COLO668 (cell line): ENCODE results near the gene EHHADH.
"Not testable (repeated sequence)": the region's sequence is repeated elsewhere in the genome, so short reads cannot be mapped to it uniquely, and the experiment has no call there.

Source experiments
- DNase-seq: peaks from one replicate; lab custom pipeline; 2025; ENCODE audit not compliant: unreplicated experiment; lab: John Stamatoyannopoulos, UW

Gene EHHADH

GRCh38 chr3:185253645-185254410, at the start of gene EHHADH:
EHHADH (minus strand) TSS chr3:185254049; CDS start chr3:185254022, 27 bp downstream.
- DNase-seq: peak; percentile 68

DNA sequence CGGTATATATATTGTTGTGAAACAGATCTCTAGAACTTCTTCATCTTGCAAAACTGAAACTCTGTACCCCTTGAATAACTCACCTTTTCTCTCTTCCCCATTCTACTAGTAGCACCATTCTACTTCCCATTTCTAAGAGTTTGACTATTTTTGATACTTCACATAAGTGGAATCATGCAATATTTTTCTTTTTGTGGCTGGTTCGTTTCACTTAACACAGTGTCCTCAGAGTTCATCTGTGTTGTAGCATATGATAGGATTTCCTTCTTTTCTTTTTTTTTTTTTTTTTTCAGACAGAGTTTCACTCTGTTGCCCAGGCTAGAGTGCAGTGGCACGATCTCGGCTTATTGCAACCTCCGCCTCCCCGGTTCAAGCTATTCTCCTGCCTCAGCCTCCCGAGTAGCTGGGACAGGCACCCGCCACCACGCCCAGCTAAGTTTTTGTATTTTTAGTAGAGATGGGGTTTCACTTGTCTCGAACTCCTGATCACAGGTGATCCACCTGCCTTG, 46.1 kb upstream of the EHHADH start:
- not testable (repeated sequence) for DNase-seq

DNA sequence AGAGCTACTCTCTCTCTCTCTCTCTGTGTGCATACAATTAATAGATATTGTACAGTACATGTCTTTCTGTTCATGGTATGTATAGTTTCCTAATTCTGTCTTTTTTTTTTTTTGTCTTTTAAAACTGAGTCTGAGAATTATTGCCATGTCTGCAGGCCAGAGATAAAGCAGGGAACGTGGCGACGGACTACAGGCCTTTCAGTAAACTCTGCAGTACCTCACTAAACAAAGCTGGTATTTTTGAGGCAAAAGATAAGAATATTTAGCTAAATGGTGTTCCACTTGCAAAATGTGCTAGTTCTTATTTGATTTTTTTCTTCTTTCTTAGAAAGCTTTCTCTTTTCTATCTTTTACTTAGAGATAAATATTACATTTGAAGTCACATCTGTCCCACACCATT, 44.0 kb upstream of the EHHADH start:
- no peak for DNase-seq

GRCh38 chr3:185292238-185292637, 38.4 kb upstream of the EHHADH start:
- no peak for DNase-seq

DNA sequence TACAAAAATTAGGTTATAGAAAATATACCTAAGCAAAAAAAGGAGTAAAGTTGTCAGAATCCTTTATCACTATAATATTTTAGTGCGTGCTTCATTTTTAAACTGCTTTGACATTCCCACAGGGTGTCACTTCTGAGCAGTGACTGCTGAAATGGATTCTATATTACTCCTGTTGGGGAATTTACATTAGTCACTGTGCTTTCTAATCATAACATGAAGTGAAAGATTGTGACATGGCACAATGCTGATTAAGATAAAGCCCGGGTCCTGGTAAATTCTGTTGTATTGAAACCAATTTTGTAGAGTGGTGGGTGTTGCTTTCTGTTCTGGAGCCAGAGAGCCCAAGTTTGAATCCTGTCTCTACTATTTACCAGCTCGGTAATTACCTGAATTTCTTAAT, 36.4 kb upstream of the EHHADH start:
- DNase-seq: no peak

- DNase-seq: no peak
Observed at GRCh38 chr3:185283374-185283935, 29.6 kb upstream of the EHHADH start.

DNA sequence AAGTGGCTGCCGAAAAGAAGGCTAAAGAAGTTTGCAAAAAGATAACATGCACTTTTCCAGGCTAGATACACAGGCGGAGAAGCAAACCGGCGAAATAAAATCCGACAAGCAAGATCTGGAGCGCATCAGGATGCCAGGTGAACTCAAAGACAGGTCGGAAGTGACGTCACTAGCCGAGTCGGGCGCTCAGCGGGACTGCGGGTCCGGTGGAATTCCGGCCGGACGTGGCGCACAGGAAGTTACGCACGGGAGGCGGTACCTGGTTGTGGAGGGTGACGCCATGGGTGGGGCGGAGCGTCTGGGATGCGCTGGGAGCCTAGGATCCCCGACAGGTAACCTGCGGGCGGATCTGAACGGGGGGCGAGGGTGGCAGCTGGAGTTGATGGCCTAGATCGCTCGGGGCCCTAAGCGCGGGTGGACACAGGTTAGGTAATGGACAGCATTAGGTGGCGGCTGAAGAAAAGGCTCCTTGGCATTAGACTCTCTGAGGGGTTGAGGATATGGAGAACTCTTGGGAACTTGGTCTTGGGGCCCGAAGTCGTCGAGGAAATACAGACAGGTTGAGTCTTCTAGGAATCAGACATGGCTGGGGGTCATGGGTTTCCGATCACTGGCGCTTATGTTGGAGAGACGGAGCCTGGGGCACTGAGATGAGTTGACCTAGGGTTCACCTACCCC, 29.0 kb upstream of the EHHADH start:
- DNase-seq: peak; percentile 95

GRCh38 chr3:185280572-185281365, 26.9 kb upstream of the EHHADH start:
- no peak for DNase-seq

- no peak for DNase-seq
Observed at GRCh38 chr3:185279587-185280138, 25.8 kb upstream of the EHHADH start.

DNA sequence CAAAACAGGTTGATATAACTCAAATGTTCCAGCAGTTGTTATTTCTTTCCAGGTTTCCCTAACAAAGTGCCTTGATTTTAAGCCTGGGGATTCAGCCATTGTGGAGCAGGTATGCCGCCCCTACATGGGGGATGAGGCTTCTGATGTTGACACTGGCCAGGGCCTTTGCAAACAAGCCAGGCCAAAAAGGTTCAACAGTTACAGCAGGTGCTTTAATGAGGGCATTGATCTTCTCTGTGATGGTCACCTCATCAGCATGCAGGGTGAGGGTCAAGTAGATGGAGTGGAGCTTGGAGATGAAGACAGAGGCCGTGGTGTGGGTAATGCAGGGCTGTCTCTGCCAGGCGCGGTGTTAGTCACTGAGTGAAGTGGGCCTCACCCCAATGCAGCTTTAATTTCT, 22.6 kb upstream of the EHHADH start:
- DNase-seq: no peak

GRCh38 chr3:185272033-185272432, 18.2 kb upstream of the EHHADH start:
- DNase-seq: no peak

DNA sequence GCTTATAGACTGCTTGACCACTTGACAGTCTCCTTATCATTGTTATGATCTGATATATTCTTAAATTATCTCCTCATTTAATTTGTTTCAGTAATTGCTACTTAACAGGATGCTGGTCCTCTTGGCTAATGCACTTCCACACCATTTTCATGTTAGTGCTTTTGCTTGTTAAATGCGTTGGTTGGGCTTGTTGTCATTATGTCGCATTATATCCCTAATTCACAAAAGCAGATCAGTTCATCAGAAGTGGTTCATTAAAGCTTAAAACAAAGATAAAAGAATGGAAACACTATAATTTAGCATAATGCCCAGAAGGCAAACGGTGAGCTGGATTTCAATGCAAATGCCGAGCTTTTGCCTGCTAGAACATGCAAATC, 17.1 kb upstream of the EHHADH start:
- no peak for DNase-seq

GRCh38 chr3:185270262-185270955, 16.6 kb upstream of the EHHADH start:
- DNase-seq: no peak

DNA sequence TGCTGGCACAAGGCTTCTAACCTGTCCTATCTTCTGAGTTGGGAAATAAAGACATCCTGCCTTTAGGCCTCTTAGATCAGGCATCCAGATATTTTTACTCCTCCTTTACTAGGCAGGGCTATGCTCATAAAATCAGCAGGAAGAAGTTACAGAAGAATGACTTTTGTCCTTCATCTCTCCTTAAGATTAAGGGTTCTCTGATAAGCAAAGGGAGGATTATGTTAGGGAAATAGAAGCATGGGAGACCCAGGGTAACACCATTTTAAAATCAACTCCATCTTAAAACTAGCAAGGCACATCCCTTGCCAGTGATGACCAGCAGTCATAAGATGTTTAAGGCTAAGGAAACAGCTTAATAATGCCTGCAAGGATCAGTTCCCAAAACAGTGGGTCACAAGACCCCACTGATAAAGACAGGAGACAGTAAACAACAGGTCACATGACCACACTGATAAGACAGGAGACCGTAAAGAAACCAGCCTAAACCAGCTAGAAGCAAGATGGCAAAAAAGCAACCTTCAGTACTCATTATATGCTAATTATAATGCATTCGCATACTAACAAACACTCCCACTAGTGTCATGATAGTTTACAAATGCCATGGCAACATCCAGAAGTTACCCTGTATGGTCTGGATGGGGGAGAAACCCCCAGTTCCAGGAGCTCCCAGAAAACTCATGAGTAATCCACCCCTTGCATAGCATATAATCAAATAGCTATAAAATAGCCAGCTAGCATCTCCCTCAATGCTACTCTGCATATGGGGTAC, 14.5 kb upstream of the EHHADH start:
- no peak for DNase-seq

- no peak for DNase-seq
Observed at GRCh38 chr3:185267193-185267592, 13.3 kb upstream of the EHHADH start.

DNA sequence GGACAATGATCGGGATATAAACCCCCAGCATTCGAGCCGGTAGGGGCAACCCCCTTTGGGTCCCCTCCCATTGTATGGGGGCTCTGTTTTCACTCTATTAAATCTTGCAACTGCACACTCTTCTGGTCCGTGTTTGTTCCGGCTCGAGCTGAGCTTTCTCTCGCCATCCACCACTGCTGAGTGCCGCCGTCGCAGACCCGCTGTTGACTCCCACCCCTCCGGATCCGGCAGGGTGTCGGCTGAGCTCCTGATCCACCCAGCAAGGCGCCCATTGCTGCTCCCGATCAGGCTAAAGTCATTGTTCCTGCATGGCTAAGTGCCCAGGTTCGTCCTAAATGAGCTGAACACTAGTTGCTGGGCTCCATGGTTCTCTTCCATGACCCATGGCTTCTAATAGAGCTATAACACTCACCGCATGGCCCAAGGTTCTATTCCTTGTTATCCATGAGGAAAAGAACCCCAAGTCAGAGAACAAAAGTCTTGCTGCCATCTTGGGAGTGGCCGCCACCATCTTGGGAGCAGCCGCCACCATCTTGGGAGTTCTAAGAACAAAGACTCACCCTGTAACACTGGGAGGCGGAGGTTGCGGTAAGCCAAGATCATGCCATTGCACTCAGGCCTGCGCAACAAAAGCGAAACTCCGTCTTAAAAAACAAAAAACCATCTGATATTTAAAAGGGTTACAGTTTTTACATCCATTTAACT, 11.2 kb upstream of the EHHADH start:
- no peak for DNase-seq

DNA sequence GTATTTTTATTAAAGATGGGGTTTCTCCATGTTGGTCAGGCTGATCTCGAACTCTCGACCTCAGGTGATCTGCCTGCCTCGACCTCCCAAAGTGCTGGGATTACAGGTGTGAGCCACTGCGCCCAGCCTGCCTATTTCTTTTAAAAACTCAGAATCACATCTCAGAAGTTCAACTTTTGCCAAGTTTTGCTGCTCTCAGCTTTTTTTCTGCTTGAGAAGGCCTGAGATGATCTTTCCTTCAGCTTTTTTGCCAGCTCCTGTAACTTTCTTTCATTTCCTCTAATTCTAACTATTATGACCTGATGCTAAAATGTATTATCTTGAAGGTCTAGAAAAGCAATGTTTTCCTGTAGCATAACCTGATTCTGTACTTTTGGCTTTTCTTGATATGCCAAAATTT, 9.6 kb upstream of the EHHADH start:
- DNase-seq: no peak

DNA sequence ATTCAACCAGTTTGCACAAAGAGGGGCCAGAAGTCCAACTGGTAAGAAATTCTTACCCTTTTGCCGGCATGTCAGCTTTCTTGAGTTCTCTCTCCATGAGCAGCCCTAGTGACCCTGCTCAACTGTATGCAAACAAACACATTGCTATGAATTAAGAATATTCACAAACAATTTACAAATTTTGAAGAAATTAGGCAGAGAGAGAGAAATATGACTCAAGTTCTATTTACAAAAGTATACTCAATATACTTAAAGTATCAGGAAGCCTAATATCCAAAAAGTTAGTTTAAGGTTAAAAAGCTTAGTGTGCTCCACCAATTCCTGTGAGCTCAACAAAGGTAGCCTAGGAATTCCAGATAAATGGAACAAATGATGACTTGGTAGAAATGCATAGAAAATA, 3.5 kb upstream of the EHHADH start:
- no peak for DNase-seq

DNA sequence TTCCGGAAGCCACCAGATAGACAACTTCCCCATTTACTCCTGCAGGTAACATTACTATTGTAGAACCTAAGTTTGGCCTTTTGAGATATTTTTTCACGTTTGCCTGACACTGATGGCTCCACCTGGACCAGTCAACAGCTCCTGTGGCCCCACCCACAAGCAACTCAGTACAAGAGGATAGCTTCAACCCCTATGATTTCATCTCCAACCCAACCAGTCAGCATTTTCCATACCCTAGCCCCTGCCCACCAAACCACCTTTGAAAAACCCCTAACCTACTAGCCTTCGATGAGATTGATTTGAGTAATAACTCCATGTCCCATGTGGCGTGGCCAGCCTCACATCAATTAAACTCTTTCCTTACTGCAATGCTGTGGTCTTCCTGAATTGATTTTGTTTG, 950 bp upstream of the EHHADH start:
- no peak for DNase-seq
